Activated CD4-positive, alpha-beta T cell treated with anti-CD3 and anti-CD28 coated beads for 24 hours (primary cell): ENCODE results near the gene PIGQ.

Experiments
- DNase-seq, 2 donors: peaks; one replicate each; pipeline ENCODE4 v3.0.0-alpha.2; 2020; ENCODE audit warnings: low read depth in 2 of 2

The PIGQ gene

DNA sequence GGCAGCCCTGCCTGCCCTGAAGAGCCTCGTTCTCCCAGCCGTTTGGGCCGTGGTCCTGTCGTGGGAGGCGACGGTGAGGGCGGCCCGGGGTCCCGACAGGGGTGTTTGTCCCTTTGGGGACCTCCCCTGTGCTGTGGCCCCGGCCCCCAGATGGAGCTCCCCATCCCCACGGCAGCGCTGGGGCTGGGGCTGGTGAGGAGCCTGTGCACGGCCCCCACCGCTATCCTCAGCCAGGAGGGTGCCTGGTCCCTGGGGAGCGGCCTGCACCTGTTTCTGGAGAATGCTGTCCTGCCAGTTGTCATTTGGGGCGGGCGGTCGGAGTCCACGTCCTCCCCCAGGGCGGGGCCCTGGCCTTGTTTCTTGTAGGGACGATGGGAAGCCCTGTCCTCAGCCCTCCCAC lies 35.6 kb upstream of the PIGQ start:
- DNase-seq = no peak

DNA sequence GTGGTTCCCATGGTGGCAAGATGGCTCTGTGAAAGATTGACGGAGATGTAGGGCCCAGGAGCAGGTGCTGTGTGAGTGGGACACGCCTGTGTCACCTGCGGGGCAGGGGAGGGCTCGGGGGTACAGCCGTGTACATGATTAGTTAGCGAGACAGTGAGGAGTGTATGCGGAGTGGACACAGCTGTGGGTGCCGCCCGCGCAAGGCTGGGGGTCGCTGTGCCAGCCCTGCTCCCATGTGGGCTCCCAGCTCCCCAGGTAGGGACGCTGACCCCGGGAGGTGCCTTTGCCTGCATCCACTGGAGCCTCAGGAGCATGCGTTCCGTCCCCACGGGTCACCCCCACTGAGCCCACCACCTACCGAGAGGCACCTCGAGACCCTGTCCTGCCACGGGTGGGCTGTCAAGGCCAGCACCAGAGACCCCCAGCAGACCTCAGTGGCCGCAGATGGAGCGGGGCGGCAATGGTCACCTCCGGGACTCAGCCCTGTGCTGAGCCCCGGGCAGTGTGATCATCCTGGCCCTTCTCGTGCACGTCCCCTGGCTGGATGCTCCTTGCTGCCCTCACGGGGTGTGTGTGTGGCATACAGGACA lies 34.8 kb upstream of the PIGQ start:
- no peak for DNase-seq

DNA sequence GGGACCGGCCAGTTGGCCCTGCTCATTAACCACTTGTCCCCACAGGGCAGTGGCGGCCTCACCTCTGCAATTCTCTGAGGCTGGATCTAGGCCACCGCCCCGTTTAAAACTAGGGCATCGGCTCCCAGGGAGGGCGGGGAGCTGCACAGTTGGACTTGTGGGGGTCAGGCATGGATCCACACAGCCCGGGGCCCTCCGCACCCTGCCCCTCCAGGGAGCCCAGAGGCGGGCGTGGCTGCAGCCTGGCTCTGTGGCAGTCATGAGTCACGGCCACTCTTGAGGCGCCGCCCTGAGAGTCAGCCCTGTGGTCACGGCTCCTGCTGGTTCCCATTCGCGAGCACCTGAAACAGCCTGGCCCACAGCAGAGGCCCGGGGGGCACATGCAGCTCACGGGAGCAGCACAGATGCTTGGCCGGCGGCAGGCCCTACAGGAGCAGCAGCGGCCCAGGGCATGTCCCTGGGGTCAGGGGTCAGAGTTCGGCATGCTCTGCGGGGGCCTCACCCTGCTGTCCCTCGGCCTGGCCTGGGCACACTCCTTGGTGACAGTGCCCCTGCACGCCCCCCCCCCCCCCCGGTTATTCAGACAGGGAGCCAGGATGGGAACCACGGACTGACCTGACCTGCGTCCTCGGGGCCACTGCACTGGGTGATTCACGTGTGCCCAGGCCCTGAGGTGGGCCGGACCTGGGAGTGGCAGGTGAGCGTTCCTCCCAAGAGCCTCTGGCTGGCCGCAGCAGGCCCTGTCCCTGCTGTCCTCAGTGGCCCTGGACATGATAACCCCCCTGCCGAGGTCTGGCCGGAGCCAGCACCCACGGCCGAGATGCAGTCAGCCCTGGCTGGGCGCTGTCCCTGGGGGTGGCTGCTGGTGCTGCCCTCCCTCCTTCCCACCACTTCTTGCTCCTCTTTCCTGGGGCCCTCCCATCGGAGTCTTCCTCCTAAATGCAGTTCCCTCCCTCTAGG lies 34.0 kb upstream of the PIGQ start:
- DNase-seq = no peak

DNA sequence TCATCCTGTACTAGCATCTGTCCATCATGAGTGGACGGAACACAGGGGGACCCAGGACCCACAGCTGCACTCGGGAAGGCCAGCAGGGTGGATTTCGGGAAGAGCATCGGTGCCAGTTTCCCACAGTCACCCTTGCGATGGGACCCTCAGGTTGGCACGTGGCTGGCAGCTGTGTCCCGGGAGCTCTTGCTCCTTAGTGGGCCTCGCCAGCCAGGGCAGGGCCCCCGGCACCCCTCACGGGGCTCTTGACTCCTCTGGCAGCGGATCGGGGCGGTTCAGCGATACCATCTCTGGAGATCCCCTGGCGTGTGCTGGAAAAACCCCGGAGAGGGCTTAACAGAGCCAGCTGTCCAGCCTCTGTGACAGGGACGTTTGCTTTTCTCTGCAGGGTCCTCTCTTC lies 33.0 kb upstream of the PIGQ start:
- no peak for DNase-seq

DNA sequence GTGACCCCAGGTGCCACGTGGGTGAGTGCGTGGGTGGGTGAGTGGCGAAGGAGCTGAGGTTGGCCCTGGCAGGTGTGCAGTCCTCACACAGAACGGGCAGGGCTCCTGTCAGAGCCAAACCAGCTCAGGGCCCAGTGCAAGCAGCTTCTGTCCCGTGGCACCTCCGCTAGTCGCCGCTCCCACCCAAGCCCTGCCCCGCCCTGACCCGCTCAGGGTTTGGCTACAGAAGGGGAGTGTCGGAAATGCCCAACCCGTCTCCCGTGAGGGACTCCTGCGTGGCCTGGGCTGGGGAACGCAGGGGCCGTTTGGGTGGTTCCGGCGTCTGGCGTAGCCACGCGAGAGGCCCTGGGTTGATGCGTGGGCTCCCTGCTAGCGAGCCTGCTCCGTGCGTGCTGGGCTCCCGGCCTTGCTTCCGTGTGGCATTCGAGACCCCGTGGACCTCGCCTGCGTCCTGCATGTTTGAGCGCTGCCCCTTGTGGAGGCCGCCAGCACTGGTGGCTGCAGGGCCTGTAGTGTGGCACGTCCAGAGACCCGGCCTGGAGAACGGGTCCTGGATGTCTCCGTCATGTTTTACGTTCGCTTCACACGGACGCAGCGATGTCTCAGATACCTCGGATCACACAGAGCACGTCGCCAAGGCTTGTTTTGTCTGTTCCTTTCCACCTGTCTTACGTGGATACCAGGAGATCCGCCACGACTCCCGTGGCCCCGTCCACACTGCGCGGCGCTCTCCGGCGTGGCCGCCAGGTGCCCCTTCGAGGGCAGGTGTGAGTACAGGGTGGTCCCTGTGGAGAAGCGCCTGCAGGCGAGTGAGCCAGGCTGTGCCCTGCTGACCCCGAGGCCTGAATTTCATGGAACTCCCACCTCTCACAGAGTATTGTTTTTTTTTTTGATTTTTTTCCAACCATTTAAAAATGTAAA lies 32.1 kb upstream of the PIGQ start:
- no peak for DNase-seq

DNA sequence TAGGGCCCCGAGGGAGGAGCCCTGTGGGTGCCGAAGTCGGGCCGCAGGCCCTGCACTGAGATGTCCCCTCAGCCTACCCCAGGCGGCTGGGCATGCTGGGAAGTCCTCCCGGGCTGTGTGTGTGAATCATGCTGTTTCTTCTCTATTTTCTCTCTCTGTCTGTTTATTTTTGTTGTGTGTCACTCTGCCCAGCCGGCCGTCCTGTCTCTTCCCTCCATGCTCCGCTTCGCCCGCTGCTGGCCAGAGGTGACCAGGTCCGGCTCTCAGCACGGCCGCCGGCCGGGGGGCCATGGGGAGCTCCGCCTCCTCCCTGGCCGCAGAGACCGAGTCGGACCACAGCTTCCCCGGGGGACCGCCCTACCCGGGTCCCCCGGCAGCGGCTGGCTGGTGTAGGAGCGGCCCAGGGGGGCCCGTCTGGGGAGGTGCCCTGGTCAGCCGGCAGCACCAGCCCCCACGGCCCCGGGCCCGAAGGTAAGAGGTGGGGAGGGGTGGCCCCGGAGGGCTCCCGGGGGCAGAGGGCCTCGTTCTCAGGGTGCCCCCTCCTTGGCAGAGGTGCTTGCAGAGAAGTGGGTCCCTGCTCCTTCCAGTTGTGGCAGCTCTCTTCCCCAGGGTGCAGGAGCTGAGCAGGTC lies 29.8 kb upstream of the PIGQ start:
- DNase-seq = no peak

DNA sequence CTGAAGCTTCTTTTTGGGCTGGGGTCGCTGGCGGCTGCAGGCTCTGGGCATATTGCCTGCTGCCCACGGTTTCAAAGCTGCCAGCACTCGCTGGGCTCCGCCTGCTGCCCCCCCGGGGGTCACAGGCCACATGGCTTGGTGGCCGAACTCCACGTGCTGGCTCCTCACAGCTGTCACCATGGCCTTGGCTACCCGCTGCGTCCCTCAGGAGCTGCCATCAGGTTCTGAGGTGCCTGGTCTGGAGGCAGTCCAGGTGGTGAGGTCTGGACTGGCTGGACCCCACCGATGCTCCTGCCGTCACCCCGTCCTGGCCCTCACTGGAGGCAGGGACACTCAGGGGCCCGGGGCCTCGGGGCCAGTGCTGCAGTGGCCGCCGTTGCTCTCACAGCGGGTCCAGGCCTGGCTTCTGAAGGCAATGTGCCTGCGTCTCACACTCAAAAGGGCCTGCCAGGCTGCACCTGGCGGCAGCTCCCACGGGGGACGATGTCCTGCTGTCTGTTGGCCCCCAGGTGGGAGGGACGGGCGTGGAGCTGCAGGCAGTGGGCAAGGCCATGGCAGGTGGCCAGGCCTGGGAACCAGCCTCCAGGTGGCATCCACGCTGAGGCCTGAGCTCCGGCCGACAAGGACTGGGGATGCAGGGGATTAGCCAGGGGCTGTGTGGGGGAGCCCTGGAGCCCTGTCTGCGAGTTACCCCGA lies 29.0 kb upstream of the PIGQ start:
- DNase-seq = no peak

DNA sequence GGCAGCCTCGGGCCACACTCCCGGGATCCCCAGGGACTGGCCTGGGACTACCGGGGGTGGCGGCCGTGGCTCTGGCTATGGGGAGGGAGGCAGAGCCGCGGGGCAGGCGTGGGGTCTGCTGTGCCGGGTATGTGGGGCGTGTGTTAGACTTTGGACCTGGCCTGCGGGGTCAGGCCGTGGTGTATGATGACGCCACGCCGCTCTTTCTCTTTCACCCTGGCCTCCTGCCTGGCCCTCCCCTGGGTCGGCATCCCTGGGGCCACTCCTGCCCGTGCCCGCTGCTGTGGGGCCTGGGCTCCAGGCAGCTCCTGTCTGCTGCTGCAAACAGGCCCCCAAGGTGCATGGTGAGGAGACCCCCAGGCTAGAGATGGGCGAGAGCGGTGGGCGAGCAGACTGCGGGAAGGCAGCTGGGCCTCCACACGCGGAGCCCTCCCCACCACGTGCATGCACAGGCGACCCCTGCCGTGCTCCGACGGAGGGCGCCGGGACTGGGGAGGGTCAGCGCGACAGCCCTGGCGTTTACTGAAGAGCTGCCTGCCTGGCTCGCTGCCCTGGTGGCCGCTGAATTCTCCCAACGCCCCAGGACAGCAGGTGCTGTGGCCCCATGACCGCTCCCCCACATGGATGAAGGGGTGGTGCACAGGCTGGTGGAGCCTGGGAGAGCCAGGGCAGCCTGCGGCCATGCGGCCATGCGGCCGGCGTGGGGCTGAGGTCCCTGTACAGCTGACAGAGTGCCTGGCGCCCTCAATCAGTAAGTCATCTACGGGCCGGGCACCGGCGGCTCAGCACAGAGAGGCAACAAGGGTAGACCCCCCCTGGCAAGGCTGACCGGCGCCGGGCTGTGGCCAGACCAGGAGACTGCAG lies 26.2 kb upstream of the PIGQ start:
- DNase-seq = no peak

DNA sequence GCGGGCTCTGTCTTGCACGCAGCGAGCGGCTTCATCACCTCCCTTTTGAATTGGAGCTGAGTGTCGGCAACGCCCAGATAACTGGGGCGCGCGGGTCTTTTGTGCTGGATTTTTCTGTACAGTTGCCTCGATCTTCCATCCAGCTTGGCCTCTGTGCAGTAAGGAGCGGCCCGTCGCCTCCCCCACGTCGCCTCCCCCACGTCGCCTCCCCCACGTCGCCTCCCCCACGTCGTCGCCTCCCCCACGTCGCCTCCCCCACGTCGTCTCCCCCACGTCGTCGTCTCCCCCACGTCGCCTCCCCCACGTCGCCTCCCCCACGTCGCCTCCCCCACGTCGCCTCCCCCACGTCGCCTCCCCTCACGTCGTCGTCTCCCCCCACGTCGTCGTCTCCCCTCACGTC lies 25.3 kb upstream of the PIGQ start:
- DNase-seq = no peak

DNA sequence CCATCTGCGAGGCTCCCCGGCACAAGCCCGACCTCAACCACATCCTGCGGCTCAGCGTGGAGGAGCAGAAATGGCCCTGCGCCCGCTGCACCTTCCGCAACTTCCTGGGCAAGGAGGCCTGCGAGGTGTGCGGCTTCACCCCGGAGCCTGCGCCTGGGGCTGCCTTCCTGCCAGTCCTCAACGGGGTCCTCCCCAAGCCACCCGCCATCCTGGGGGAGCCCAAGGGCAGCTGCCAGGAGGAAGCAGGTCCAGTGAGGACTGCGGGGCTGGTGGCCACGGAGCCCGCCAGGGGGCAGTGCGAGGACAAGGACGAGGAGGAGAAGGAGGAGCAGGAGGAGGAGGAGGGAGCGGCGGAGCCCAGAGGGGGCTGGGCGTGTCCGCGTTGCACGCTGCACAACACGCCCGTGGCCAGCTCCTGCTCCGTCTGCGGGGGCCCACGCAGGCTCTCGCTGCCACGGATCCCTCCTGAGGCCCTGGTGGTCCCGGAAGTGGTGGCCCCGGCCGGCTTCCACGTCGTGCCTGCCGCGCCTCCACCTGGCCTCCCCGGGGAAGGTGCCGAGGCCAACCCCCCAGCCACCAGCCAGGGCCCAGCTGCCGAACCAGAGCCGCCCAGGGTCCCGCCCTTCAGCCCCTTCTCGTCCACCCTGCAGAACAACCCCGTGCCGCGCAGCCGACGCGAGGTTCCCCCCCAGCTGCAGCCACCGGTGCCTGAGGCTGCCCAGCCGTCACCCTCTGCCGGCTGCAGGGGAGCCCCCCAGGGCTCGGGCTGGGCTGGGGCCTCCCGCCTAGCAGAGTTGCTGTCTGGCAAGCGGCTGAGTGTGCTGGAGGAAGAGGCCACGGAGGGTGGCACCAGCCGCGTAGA lies 22.6 kb upstream of the PIGQ start:
- peak in 1 of 2 donors; percentile 43 for DNase-seq

DNA sequence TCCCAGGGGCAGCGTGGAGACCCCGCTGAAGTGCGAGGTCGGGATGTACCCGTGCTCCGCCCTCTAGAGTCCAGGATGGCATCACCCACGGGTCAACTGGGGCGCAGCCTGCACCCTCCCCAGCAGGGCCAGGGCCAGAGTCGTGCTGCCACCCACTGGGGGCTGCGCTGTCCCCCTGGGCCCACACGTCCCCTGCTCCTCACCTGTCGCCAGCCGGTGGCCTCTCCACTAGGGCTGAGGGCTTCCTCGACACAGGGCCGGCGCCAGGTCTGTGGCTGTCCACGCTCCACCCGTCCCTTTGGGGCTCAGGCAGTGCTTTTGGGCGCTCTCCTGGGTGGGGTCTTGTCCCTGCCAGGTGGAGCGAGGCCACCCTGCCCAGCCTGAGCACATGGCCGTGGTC lies 21.2 kb upstream of the PIGQ start:
- no peak for DNase-seq

DNA sequence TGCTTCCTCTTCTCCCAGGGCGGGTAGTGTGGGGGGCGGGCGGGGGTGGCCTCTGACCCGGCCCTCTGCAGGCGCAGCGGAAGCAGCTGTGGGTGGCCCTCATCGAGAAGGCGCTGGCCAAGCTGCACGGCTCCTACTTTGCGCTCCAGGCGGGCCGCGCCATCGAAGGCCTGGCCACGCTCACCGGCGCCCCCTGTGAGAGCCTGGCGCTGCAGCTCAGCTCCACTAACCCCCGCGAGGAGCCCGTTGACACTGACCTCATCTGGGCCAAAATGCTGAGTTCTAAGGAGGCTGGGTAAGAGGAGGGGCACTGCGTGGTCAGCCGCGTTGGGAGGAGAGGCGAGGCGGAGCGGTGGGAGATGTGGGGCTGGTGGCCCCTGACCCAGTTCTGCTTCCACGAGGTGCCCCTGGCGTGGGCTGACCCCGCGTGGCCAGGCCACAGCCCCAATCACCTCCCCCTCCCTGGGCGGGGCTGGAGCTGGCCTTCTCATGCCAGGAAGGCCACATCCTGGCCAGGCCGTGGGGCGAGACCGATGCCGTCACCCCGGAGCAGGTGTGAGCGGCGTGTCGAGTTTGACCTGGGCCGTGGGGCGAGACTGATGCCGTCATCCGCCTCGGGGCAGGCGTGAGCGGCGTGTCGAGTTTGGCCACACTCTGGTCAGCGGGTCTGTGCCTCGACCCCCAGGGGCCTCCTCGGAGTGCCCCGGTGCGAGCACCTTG lies 20.1 kb upstream of the PIGQ start:
- no peak for DNase-seq

DNA sequence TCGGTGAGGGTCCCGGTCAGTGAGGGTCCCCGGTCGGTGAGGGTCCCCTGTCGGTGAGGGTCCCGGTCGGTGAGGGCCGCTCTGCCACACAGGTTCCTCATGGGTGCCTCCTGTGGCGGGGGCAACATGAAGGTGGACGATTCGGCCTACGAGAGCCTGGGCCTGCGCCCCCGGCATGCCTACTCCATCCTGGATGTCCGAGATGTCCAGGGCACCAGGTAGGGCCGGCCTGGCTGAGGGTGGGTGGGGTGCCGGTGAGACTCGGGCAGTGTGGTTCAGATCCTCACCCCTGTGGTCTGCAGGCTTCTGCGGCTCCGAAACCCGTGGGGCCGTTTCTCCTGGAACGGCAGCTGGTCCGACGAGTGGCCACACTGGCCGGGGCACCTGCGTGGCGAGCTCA lies 18.6 kb upstream of the PIGQ start:
- no peak for DNase-seq

DNA sequence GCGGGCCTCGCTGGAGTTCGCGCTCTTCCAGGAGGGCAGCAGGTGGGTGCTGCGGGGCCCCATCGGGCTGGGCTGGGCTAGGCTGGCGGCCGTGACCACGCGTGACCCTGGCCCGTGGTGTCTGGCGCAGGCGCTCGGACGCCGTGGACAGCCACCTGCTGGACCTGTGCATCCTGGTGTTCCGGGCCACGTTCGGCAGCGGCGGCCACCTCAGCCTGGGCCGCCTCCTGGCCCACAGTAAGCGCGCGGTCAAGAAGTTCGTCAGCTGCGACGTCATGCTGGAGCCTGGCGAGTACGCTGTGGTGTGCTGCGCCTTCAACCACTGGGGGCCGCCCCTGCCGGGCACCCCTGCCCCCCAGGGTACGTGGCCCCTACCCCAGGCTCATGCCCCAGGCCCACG lies 17.6 kb upstream of the PIGQ start:
- DNase-seq = no peak

DNA sequence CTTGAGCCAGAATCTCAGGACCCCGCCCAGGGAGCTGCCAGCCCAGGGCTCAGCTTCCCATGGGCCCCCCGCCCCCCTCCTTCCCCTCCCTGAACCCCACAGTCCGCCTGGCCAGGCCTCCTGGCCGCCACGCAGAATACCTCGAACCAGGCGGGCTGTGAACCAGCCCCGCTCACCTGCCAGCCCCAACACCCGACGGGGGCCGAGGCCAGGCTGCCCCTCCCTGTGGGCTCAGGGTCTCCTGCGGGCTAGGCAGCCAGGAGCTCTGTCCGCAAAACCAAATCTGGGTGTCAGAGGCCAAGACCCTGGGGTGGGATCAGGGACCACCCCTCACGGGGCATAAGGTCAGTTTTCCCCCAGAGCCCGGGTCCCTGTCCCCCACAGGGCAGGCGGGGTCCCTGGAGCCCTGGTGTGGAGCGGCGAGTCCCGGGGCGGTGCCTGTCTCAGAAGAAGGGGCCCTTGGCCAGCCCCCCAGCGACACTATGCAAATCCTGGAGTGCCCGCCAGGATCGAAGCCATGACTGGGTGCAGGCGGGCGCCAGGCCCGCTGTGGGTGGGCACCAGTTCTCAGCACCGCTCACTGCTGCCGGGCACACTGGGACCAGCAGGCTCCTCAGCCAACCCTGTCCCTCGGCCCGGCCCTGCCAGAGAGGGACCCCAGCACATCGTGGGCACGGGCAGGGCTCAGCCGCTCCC lies 16.0 kb upstream of the PIGQ start:
- no peak for DNase-seq

DNA sequence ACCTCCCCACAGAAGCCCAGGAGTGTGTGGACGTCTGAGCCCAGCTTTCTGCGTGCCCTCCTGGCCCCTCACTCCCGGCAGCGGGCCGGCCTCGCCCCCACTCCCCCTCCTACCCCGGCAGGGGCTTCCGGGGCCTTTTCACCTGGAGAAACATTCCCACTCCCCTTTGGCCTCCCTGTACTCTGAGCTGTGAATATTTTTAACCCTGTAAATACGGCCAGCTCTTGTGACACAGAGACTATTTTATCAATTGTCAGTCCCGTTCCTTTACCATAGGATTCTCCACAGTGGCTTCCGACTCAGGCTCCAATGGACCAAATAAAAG lies 15.5 kb upstream of the PIGQ start:
- DNase-seq = no peak

DNA sequence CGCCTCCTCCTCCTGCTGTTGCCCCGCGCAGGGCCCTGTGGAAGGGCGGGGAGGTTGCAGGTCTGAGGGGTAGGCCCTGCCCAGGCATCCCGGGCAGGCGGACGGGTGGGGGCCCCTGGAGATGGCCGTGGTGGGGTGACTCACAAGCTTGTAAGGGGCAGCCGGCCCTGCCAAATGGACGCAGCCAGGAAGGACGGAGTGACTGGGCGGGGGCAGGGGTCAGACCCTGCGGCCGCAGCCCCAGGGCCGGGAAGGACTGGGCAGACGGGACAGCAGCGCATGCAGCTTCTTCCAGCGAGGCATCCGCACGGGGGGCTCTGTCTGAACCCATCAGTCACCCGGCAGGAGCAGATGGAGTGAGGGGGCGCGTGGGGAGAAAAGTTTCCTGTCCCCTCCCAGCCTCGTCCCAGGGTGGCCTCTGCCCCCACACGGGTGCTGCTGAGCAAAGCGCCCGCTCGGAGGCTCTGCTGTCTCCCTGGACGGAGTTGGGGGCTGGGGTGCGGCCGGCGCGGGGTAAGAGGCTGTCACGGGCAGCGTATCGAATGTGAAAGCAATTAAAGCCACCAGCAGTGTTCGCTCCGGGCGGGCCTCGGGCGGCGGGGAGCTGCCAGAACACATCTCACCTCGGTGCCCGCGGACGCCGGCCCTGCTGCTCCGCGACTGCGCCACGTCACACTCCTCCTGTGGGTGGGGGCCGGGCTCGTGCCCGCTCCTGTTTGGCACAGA lies 15.0 kb upstream of the PIGQ start:
- no peak for DNase-seq
